ENCODE results near the gene TMEM94. TPM values are rescaled to one million over a fixed set of nuclear protein-coding genes. Genes with fewer than 3 reads are reported as not detected.
"Not testable (repeated sequence)": the region's sequence is repeated elsewhere in the genome, so short reads cannot be mapped to it uniquely, and the experiment has no call there.

The TMEM94 gene
- polyA plus RNA-seq, 4 donors: 41.8 to 87.7 (median 60.3) TPM

GRCh38 chr17:75476752-75477489 lies 20.5 kb downstream of the TMEM94 start:
- Histone ChIP-seq H3K4me1 (ENCODE audit: control insufficient read depth in 3 of 3, insufficient read depth in 2 of 3, low read depth in 1 of 3, low read length in 2 of 3) (peaks cover 0 to 47% (median 0%) of the 10 kb centered on the region in 3 donors), H3K27ac (ENCODE audit: low read depth in 1 of 3, low read length in 2 of 3) (peak overlapping the region; percentile 17 to 24 (median 22)), H3K9me3 (ENCODE audit: control insufficient read depth in 2 of 2, insufficient read depth in 1 of 2, low read depth in 1 of 2, low read length in 1 of 2) (no peaks in the 10 kb centered on the region), H3K36me3 (ENCODE audit: control insufficient read depth in 3 of 3, insufficient read depth in 2 of 3, low read depth in 1 of 3, low read length in 3 of 3) (peaks cover 3 to 83% (median 5%) of the 10 kb centered on the region in 3 donors), H3K27me3 (ENCODE audit: control insufficient read depth in 3 of 3, insufficient read depth in 3 of 3, low read length in 3 of 3) (no peaks in the 10 kb centered on the region), H3K4me3 (ENCODE audit: low read depth in 1 of 3, low read length in 3 of 3) (no peak overlapping the region)
- DNase-seq (peak; percentile 40 to 62), FAIRE-seq (no peak)
- WGBS, 3 donors: 51 to 62% (median 57%) methylated on average over 11 of the region's 11 CpGs

DNA sequence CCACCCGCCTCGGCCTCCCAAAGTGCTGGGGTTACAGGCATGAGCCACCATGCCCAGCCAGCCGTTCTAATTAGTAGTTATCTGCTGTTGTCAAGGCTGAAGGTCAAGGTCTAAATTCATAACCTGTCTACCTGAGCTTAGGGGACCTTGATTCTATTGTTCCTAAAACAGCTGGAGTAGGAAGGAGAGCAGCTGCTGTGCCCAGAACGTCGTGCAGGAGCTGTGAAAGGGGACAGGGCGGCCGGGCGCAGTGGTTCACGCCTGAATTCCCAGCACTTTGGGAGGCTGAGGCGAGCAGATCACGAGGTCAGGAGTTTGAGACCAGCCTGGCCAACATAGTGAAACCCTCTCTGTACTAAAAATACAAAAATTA lies 21.0 kb downstream of the TMEM94 start:
- 46 to 73% (median 60%) methylated on average over 11 of the region's 11 CpGs for WGBS, 3 donors
- H3K4me3 ChIP-seq (ENCODE audit: low read depth in 1 of 3, low read length in 3 of 3); H3K9me3 ChIP-seq (ENCODE audit: control insufficient read depth in 2 of 2, insufficient read depth in 1 of 2, low read depth in 1 of 2, low read length in 1 of 2); FAIRE-seq; H3K27me3 ChIP-seq (ENCODE audit: control insufficient read depth in 3 of 3, insufficient read depth in 3 of 3, low read length in 3 of 3): not testable (repeated sequence)
- peak in 1 of 2 donors; percentile 64 for DNase-seq
- Histone ChIP-seq H3K36me3 (ENCODE audit: control insufficient read depth in 3 of 3, insufficient read depth in 2 of 3, low read depth in 1 of 3, low read length in 3 of 3) (peaks cover 3 to 78% (median 3%) of the 10 kb centered on the region in 3 donors), H3K27ac (ENCODE audit: low read depth in 1 of 3, low read length in 2 of 3) (peak overlapping the region in 2 of 3 donors; percentile 3 to 22), H3K4me1 (ENCODE audit: control insufficient read depth in 3 of 3, insufficient read depth in 2 of 3, low read depth in 1 of 3, low read length in 2 of 3) (peaks cover 0 to 50% (median 0%) of the 10 kb centered on the region in 3 donors)

DNA sequence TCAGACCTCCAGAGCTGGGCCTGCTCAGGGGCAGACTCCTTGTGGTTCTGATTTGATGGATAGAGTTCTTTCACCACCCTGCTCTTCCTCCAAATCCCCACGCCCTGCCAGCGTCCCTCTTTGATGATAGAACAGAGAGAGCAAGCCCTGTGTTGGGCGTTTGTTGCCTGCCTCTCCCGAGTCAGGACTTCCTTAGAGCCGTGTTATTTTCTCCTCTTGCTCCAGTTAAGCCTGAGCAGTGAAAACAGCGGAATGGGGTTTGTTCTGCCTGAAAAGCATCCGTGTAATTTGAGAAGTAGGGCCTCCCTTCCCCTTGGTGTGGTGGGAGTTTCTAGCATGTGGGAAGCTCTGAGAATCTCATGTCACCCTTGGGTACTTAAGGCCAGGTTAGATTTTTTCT lies 22.1 kb downstream of the TMEM94 start:
- no peak overlapping the region for H3K27ac ChIP-seq (ENCODE audit: low read depth in 1 of 3, low read length in 2 of 3)
- H3K9me3 ChIP-seq (ENCODE audit: control insufficient read depth in 2 of 2, insufficient read depth in 1 of 2, low read depth in 1 of 2, low read length in 1 of 2): no peaks in the 10 kb centered on the region
- DNase-seq: no peak
- FAIRE-seq: no peak
- H3K36me3 ChIP-seq (ENCODE audit: control insufficient read depth in 3 of 3, insufficient read depth in 2 of 3, low read depth in 1 of 3, low read length in 3 of 3): peaks cover 0 to 75% (median 3%) of the 10 kb centered on the region in 3 donors
- no peaks in the 10 kb centered on the region for H3K27me3 ChIP-seq (ENCODE audit: control insufficient read depth in 3 of 3, insufficient read depth in 3 of 3, low read length in 3 of 3)
- 78 to 94% (median 87%) methylated on average over 7 of the region's 7 CpGs for WGBS, 3 donors
- H3K4me1 ChIP-seq (ENCODE audit: control insufficient read depth in 3 of 3, insufficient read depth in 2 of 3, low read depth in 1 of 3, low read length in 2 of 3): peaks cover 0 to 50% (median 0%) of the 10 kb centered on the region in 3 donors
- H3K4me3 ChIP-seq (ENCODE audit: low read depth in 1 of 3, low read length in 3 of 3): no peak overlapping the region

- WGBS, 3 donors: 91 to 95% (median 93%) methylated on average over 6 of the region's 6 CpGs
- no peak for DNase-seq
Observed at GRCh38 chr17:75480281-75480680, 23.8 kb downstream of the TMEM94 start.

DNA sequence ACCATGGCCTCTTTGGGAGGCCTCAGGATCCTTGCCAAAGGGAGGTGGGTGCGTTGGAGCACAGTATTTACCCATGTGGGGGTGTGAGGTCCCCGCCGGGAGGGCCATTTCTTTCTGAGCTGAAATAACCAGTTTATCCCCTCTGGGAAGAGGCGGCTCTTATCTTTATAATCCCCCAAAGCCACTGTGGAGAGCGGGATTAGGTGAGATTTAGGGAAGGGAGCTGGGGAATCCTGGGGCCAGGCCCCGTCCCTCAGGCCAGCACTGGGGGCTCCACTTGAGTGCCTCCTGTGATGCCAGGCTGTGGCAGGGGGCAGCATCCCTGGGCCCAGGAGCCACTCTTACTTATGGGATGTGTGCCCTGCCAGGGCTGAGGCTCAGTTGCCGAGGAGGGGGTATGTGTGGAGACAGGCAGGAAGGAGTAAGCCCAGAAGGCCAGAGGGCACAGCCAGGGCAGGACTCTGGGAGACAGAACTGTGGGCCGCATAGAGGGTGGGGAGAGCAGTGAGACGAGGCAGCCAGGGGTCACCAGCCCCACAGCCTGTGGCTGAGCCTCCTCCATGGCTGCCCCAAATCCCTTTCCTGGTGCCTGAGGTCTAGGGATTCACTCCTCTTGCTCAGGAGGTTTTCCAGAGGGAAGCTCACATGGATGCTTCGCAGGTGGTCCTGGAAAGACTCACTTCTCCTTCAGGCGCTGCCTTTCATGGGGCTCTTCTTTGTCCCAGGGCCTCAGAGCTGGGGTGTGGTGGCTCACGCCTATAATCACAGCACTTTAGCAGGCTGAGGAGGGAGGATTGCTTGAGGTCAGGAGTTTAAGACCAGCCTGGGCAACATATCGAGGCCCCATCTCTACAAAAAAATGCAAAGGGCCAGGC lies 25.0 kb downstream of the TMEM94 start:
- 78 to 80% (median 80%) methylated on average over 12 to 13 of the region's 13 CpGs for WGBS, 3 donors
- Histone ChIP-seq H3K9me3 (ENCODE audit: control insufficient read depth in 2 of 2, insufficient read depth in 1 of 2, low read depth in 1 of 2, low read length in 1 of 2) (no peaks in the 10 kb centered on the region), H3K4me3 (ENCODE audit: low read depth in 1 of 3, low read length in 3 of 3) (no peak overlapping the region), H3K27me3 (ENCODE audit: control insufficient read depth in 3 of 3, insufficient read depth in 3 of 3, low read length in 3 of 3) (no peaks in the 10 kb centered on the region), H3K36me3 (ENCODE audit: control insufficient read depth in 3 of 3, insufficient read depth in 2 of 3, low read depth in 1 of 3, low read length in 3 of 3) (peaks cover 0 to 73% (median 6%) of the 10 kb centered on the region in 3 donors), H3K27ac (ENCODE audit: low read depth in 1 of 3, low read length in 2 of 3) (no peak overlapping the region), H3K4me1 (ENCODE audit: control insufficient read depth in 3 of 3, insufficient read depth in 2 of 3, low read depth in 1 of 3, low read length in 2 of 3) (peaks cover 0 to 32% (median 0%) of the 10 kb centered on the region in 3 donors)
- no peak for FAIRE-seq
- no peak for DNase-seq

More at GRCh38 chr17:75480281-75480680, 23.8 kb downstream of the TMEM94 start:
- H3K4me1 ChIP-seq (ENCODE audit: control insufficient read depth in 3 of 3, insufficient read depth in 2 of 3, low read depth in 1 of 3, low read length in 2 of 3): peaks cover 0 to 42% (median 0%) of the 10 kb centered on the region in 3 donors
- H3K9me3 ChIP-seq (ENCODE audit: control insufficient read depth in 2 of 2, insufficient read depth in 1 of 2, low read depth in 1 of 2, low read length in 1 of 2): no peaks in the 10 kb centered on the region
- H3K36me3 ChIP-seq (ENCODE audit: control insufficient read depth in 3 of 3, insufficient read depth in 2 of 3, low read depth in 1 of 3, low read length in 3 of 3): peaks cover 0 to 72% (median 3%) of the 10 kb centered on the region in 3 donors
- no peak for FAIRE-seq
- no peaks in the 10 kb centered on the region for H3K27me3 ChIP-seq (ENCODE audit: control insufficient read depth in 3 of 3, insufficient read depth in 3 of 3, low read length in 3 of 3)
- H3K4me3 ChIP-seq (ENCODE audit: low read depth in 1 of 3, low read length in 3 of 3): no peak overlapping the region
- no peak overlapping the region for H3K27ac ChIP-seq (ENCODE audit: low read depth in 1 of 3, low read length in 2 of 3)

DNA sequence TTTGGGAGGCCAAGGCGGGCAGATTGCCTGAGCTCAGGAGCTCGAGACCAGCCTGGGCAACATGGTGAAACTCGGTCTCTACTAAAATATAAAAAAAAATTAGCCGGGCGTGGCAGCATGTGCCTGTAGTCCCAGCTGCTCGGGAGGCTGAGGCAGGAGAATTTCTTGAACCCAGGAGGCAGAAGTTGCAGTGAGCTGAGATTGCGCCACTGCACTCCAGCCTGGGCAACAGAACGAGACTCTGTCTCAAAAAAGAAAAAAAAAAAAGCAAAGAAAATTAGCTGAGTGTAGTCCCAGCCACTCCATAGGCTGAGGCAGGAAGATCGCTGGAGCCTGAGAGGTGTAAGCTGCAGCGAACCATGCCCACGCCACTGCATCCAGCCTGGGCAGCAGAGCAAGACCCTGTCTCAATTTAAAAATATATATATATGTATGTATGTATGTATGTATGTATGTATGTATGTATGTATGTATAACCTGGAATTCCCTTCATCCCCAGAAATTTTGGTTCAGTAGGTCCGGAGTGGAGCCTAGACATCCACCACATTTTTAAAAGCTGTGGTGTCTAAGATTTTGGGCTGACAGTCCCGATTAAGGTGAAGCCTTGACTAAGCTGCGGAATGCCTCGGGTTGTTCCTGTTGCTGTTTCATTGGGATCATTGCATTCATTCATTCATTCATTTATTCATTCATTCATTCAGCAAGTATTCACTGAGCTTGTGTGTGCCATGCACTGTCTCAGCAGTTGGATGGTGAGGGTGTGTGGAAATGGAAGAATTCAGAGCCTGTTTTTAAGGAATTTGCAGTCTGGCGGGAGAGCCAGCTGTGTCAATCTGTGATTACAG lies 25.9 kb downstream of the TMEM94 start:
- Histone ChIP-seq H3K27me3 (ENCODE audit: control insufficient read depth in 3 of 3, insufficient read depth in 3 of 3, low read length in 3 of 3) (no peaks in the 10 kb centered on the region), H3K4me1 (ENCODE audit: control insufficient read depth in 3 of 3, insufficient read depth in 2 of 3, low read depth in 1 of 3, low read length in 2 of 3) (peaks cover 0 to 24% (median 0%) of the 10 kb centered on the region in 3 donors), H3K36me3 (ENCODE audit: control insufficient read depth in 3 of 3, insufficient read depth in 2 of 3, low read depth in 1 of 3, low read length in 3 of 3) (peaks cover 0 to 73% (median 6%) of the 10 kb centered on the region in 3 donors), H3K27ac (ENCODE audit: low read depth in 1 of 3, low read length in 2 of 3) (no peak overlapping the region), H3K9me3 (ENCODE audit: control insufficient read depth in 2 of 2, insufficient read depth in 1 of 2, low read depth in 1 of 2, low read length in 1 of 2) (no peaks in the 10 kb centered on the region), H3K4me3 (ENCODE audit: low read depth in 1 of 3, low read length in 3 of 3) (no peak overlapping the region)
- FAIRE-seq (no peak), DNase-seq (no peak)
- 84 to 87% (median 85%) methylated on average over 16 of the region's 16 CpGs for WGBS, 3 donors

DNA sequence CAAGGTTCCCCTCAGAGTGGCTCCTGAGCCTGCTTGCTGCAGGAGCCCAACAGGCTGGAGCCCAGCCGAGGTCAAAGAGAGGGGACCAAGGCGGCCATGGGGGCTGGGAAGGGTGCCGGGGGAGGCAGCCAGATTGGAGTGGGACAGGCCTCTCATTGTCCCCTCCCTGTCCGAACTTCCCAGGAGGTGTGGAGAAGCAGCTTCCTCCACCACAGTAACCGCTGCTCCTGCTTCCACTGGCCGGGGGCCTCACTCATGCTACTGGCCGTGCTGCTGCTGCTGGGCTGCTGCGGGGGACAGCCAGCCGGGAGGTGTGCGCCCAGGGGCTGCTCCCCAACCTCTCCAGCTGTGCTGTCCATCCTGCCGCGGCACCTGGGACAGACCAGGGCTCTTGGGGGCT lies 29.3 kb downstream of the TMEM94 start:
- no peak for DNase-seq
- WGBS, 3 donors: 88 to 95% (median 93%) methylated on average over 11 to 12 of the region's 12 CpGs
- H3K4me1 ChIP-seq (ENCODE audit: control insufficient read depth in 3 of 3, insufficient read depth in 2 of 3, low read depth in 1 of 3, low read length in 2 of 3): peaks cover 0 to 20% (median 3%) of the 10 kb centered on the region in 3 donors
- H3K27ac ChIP-seq (ENCODE audit: low read depth in 1 of 3, low read length in 2 of 3): no peak overlapping the region
- FAIRE-seq: no peak
- no peaks in the 10 kb centered on the region for H3K9me3 ChIP-seq (ENCODE audit: control insufficient read depth in 2 of 2, insufficient read depth in 1 of 2, low read depth in 1 of 2, low read length in 1 of 2)
- H3K36me3 ChIP-seq (ENCODE audit: control insufficient read depth in 3 of 3, insufficient read depth in 2 of 3, low read depth in 1 of 3, low read length in 3 of 3): peaks cover 0 to 79% (median 4%) of the 10 kb centered on the region in 3 donors
- no peak overlapping the region for H3K4me3 ChIP-seq (ENCODE audit: low read depth in 1 of 3, low read length in 3 of 3)
- H3K27me3 ChIP-seq (ENCODE audit: control insufficient read depth in 3 of 3, insufficient read depth in 3 of 3, low read length in 3 of 3): no peaks in the 10 kb centered on the region

- Histone ChIP-seq H3K4me1 (ENCODE audit: control insufficient read depth in 3 of 3, insufficient read depth in 2 of 3, low read depth in 1 of 3, low read length in 2 of 3) (peaks cover 0 to 15% (median 3%) of the 10 kb centered on the region in 3 donors), H3K9me3 (ENCODE audit: control insufficient read depth in 2 of 2, insufficient read depth in 1 of 2, low read depth in 1 of 2, low read length in 1 of 2) (no peaks in the 10 kb centered on the region), H3K27me3 (ENCODE audit: control insufficient read depth in 3 of 3, insufficient read depth in 3 of 3, low read length in 3 of 3) (no peaks in the 10 kb centered on the region), H3K4me3 (ENCODE audit: low read depth in 1 of 3, low read length in 3 of 3) (no peak overlapping the region), H3K36me3 (ENCODE audit: control insufficient read depth in 3 of 3, insufficient read depth in 2 of 3, low read depth in 1 of 3, low read length in 3 of 3) (peaks cover 0 to 79% (median 4%) of the 10 kb centered on the region in 3 donors), H3K27ac (ENCODE audit: low read depth in 1 of 3, low read length in 2 of 3) (no peak overlapping the region)
- 90 to 91% (median 91%) methylated on average over 13 to 14 of the region's 14 CpGs for WGBS, 3 donors
- DNase-seq (no peak), FAIRE-seq (no peak)
Observed at GRCh38 chr17:75486151-75486550, 29.7 kb downstream of the TMEM94 start.

All from small intestine (tissue), 7 donors.